Measurements from ENCODE around the gene NR3C2.
A peak's percentile ranks its signal among the peaks of the same experiment; 100 is the strongest.

NR3C2 gene

GRCh38 chr4:148067301-148067916 is 374.8 kb downstream of the NR3C2 start:
- DNase-seq: no peak

DNA sequence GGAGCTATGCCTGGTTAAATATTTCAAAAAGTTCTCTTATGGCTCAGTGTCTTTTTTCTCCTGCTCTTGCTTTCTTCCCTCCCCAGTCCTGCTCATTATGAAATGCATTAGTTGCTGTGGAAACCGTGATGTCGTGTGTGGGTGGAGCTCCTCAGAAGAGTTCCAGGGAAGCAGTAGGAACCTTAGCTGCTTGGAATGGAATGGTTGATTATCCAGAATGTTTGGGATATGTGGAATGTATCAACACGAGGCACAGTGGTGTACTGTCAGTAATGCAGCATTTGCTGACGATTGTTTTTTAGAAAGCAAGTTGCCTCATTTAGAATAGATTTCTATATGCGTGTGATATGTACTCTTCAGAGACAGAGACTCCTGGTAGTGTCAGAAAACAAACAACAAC is 377.1 kb downstream of the NR3C2 start:
- no peak for DNase-seq

DNA sequence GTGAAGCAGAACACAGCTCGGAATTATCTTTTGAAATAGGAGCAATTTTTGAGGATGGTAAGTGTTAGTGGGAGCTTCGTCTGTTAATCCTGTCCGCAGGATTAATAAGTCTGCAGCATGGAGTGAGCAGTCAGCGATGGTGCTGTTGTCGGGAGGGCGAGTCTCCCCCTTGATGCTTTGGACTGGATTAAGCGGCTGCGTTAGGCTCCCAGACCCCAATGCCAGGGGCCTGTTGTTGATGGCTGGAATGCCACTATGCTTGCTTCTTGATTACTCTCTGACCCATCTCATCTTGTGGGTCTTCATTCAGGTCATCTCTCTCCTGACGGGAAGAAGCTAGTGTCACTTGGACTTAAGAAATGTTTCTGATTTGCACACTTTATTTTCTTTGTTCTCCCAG is 377.8 kb downstream of the NR3C2 start:
- DNase-seq: no peak

DNA sequence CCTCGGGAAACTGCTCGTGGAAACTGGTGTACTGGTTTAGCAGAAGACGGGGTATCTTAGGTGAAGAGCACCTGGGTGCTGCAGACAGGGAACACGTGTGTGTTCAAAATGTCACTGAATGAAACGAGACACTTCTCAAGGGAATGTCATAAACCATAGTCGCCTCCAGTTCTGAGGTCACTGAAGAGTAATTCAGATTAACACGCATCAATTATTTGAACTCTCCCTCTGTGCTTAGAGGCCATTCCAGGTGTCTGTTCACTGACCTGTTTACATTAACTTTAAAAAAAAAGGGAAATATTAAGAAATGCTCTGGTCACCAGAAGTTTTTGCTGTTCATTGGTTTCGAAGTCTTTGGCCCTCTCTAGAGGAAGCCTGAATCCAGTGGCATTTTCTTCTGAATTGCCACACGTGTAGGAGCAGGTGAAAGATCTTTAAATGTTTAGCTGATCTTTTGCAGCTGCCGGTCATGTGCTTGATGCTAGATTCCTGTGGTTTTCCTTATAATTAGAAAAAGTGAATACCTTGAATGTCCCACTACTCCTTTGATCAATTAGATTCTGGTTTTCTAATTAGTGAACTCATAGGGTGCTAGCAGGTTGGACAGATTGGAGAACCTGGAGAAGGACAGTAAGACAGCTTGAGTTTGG is 379.8 kb downstream of the NR3C2 start:
- DNase-seq: no peak

- no peak for DNase-seq
Measured at GRCh38 chr4:148061795-148062194, 380.4 kb downstream of the NR3C2 start.

DNA sequence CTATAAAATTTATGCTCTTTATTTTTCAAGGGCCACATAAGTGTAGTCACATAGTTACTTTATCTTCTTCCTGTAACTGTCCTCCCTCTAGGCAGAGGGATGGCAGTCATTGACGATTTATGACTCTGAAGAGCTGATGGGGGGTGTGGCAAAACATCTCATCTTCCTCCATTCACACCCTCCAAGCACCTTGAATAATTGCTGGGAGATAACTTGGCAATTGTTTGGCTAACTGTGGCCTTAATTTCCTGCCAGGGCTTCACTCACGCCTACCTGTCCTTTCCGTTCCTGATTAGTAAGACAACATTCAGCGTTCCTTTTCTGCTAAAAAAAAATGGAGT is 381.1 kb downstream of the NR3C2 start:
- no peak for DNase-seq

DNA sequence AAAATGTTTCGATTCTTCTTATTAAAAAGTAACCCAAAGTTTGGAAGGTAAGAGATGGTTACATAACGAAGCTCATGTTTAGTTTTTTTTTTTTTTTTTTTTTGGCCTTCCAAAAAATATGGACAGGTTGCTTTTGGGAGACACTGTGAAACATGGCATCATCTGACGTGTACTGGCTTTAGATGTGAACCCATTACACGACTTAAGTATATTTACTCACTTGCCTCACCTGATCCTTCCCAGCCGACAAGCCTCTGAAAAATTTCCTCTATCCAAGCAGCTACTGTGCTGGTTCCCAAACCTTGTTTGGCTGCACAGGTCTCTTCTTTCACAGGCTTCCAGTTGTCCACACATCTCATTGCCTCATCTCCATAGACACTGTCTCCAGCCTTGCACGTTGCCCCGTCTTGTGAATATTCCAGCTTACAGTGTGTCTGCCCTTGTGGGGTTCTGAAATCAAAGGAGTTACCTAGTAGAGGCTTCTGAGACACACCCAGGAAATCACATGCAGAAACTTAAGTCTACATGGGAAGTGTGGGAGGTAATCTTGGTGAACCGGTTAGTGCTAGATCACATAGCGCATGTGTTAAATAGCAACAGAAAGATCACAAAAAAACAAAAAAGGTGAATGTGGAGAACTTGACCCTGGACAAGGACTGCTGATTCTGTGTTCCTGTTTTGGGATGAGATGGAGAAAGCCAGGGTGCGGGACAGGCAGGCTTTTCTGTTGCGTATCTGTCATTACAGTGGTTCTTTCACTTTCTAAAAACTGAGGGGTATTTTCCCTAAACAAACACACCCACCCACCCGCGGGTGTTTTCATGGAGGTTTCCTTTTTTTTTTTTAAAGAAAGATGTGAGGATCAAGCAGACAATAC is 381.7 kb downstream of the NR3C2 start:
- no peak for DNase-seq

DNA sequence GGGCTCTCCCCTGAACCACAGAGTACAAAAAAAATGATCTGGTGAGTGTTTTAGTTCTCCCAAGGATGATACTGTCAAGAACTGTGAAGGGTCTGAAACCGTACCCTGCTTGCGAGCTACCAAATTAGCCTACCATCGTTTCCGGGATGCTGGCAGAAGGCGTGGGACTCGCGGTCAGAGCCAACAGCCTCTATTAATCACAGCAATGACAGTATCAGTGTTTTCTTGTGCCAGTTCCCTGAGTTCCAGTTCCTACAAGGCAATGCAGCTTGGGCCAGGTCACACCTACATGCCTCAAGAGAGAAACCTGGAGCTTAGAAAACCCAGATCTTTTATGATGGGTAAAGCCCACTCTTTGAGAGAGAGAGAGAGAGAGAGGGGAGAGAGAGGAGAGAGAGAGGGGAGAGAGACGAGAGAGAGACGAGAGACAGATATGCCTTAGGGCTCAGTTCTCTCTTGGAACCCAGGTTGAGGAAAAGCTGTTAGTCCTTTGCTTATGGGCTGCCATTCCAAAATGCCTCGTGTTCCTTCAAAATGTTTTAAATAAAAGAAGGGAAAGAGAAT is 382.5 kb downstream of the NR3C2 start:
- no peak for DNase-seq

DNA sequence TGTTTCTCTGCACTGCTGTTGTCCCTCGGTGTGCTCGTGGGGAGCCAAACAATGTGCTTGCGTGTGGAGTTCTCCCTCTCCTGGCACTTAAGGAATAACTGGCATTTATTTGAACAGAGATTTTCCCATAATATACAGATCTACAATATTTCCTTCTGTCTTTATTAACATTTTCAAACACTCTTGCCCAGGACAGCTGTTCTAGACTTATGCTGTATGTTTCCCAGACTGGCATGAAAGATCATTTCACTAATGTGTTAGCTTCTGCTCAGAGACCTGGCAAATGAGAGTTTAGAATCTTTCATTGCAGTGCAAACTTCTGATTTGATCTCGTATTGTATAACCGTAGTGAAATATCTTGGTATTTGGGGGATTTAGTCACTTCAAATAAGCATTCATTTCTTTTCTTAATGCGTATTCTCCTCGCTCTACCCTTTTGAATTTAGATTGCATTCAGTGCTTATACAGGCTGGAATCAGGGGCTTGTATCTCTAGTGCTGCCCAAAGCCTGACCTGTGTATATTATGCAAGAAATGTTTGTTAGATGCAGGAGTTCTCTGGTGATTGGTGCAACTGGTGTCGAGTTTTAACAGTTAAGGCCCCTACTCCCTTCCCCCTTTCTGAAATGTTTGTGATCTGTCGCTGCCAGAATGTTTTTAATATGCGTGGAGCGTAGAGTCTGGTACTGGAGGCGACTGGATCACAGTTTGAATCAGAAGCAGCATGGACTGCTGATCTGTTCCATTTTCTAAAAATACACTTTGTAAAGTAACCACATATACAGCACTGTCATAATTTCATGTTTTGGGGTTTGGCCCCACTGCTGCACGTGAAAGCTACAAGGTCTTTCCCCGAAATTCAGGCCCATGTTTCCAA is 384.0 kb downstream of the NR3C2 start:
- no peak for DNase-seq

- no peak for DNase-seq
Measured at GRCh38 chr4:148057516-148057915, 384.7 kb downstream of the NR3C2 start.

DNA sequence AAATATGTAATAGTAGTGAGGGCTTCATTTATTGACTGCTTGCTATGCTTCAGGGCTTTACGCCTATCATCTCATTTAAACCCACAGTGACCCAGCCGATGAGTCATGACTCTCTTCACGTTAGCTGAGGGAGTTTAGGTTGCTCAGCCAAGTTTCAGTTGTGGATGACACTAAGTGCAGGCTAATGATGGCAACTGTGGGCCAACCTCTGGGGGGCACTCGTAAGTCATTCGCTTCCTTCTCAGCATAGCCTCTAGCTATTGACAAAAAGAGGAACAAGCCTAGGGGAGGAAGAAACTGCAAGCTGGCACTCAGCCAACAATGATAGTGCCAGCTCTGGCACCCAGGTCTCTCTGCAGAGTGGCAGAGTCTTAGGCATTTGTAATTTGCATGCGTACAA is 385.3 kb downstream of the NR3C2 start:
- no peak for DNase-seq

DNA sequence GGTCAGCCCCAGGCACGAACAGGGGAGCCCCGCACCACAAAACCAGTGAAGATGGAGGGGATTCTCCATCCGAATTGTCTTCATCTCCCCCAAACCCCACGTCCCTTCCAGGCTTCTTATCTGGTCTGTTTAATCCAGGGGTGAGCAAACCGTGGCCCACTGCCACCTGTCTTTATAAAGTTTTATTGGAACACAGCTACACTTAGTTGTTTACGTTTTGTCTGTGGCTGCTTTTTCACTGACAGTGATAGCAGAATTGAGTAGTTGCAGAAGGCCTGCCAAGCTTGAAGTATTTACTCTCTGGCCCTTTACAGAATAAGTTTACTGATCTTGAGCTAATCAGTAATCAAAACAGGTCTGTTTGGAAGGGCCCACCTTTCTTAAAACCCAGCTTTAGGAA is 386.4 kb downstream of the NR3C2 start:
- DNase-seq: no peak

DNA sequence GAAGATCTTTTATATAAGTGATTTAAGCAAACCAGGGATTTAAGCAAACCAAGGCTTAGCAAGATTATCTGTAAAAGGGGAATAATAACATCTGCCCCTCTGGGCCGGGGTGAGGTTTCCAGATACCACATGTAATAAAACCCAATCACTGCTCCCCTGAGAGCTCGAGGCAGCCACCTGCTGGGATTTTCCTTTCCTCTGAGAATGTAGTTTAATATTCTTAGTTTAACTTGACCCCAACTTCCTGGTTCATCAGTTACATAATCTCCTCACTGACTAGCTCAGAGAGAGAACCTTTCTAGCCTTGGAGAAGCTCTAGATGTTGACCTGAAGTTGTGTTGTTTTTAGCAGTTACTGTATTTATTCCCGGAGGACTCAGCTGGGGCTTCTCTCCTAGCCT is 387.9 kb downstream of the NR3C2 start:
- no peak for DNase-seq

GRCh38 chr4:148053298-148054003 is 388.8 kb downstream of the NR3C2 start:
- DNase-seq: peak; percentile 26

DNA sequence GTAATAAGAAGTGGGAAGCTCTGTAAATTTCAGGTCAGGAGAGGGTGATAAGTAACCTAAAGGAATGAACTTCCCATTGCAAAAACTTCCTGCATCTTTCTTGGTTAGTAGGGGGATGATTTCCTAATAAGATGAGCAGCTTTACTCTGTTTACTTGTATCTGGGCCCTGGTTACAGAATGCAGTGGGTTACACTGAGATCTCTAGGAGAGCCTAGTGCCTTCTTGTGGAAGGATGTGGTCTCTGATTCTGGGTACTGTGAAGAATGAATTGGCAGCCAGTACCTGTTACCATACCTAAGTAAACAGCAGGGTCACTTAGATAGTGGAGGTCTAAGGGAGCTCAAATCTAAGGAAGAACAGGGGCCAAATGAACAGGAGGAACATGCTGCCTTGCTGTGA is 389.8 kb downstream of the NR3C2 start:
- DNase-seq: no peak

- no peak for DNase-seq
Measured at GRCh38 chr4:148051403-148051802, 390.8 kb downstream of the NR3C2 start.

- DNase-seq: no peak
Measured at GRCh38 chr4:148048598-148048997, 393.6 kb downstream of the NR3C2 start.

DNA sequence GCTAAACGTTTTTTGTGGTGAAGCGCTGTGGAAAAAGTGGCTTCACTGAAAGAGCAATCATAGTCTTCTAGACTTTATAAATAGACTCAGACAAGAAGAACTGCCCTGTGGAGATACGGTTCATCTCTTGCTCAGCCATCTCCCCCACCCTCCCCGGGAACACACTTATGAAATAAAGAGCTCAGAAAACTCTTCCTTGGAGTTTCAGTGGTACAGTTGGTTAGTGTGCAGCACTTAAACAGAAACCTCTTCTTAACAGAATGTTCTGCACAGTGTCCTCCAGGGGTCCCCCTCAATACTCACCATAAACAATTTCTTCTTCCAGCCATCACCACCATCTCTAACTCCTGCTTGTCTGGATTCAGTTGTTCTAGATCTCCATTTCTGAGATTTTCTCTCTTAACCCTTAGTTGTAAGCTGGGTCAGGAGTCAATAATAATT is 397.3 kb downstream of the NR3C2 start:
- no peak for DNase-seq

DNA sequence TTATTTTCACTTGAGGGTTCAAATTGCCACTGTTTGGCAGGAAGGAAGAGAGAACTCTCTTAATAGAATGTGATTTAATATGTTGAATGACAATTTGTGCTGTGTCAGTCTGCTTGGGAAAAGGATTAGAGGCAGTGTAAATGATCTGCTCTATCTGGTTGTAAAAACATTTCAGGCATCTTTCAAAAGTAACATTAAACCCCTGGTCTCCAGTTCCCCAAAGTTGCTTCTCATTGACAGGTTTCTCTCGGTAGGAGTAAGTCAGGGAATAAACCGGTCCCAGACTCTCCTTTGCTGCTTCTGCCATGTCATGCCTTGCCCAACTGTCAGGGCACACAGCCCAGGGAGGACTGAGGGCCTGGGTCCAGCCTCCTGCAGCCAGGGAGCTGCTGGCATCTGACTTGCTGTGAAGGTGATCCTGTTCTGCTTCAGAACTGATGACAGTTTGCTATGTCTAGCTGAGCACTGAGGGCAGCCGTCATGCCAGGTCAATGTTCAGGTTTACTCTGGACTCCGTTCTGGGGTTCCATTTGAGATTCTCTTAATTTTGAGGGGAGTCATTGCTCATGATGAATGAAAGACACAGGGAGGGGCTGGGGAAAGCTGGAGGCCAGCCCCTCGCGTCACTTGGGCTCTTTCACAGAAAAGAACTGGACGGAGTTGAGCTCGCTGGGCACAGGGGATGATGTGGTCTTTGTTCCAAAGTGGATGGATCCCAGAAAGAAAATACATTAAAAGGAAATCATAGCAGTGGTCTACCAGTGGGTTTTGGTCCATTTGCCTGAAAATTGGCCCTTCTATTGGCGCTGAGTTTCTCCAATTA is 397.9 kb downstream of the NR3C2 start:
- DNase-seq: no peak

GRCh38 chr4:148041606-148042329 is 400.4 kb downstream of the NR3C2 start:
- DNase-seq: no peak

GRCh38 chr4:148034813-148035212 is 407.4 kb downstream of the NR3C2 start:
- no peak for DNase-seq
